Neural cell (in vitro differentiated cells): ENCODE results near the gene ZNF583. TPM values are rescaled to one million over a fixed set of nuclear protein-coding genes. Genes with fewer than 3 reads are reported as not detected.
A peak's percentile ranks its signal among the peaks of the same experiment; 100 is the strongest.

ENCODE experiments used
- H2AFZ ChIP-seq: fragments of 200-600, 300-800 bp; sonication (generic), shearing (Covaris generic); 2 replicates; pipeline ENCODE4 v1.6.0; 2014; ENCODE audit warnings: low read depth, mild to moderate bottlenecking, antibody characterized with exemption, low read length, moderate library complexity
- H3F3A ChIP-seq: fragments of 200-600 bp; shearing (Covaris generic); 2 replicates; pipeline ENCODE4 v1.6.1; 2016; ENCODE audit warnings: mild to moderate bottlenecking, moderate library complexity, mixed read lengths, antibody characterized with exemption, low read length; ENCODE audit not compliant: insufficient read depth, poor library complexity, severe bottlenecking
- H3K27ac ChIP-seq: fragments of 200-600, 300-800 bp; sonication (generic), shearing (Covaris generic); 2 replicates; pipeline ENCODE4 v1.5.1; 2014; ENCODE audit warnings: mild to moderate bottlenecking, low read length, moderate library complexity
- H3K27me3 ChIP-seq: fragments of 300-800, 200-600 bp; sonication (generic), shearing (Covaris generic); 2 replicates; pipeline ENCODE4 v1.6.0; 2014; ENCODE audit warnings: mild to moderate bottlenecking, low read depth, low read length, moderate library complexity; ENCODE audit not compliant: insufficient read depth
- H3K36me3 ChIP-seq: fragments of 300-800, 200-600 bp; sonication (generic), shearing (Covaris generic); 2 replicates; pipeline ENCODE4 v1.5.1; 2014; ENCODE audit warnings: mild to moderate bottlenecking, antibody characterized with exemption, low read length, moderate library complexity; ENCODE audit not compliant: insufficient read depth
- H3K4me2 ChIP-seq: fragments of 300-800, 200-600 bp; sonication (generic), shearing (Covaris generic); 2 replicates; pipeline ENCODE4 v1.6.0; 2014; ENCODE audit warnings: mild to moderate bottlenecking, low read length
- H3K4me3 ChIP-seq: fragments of 300-800, 200-600 bp; sonication (generic), shearing (Covaris generic); 2 replicates; pipeline ENCODE4 v1.5.1; 2014; ENCODE audit warnings: mild to moderate bottlenecking, low read length, moderate library complexity
- H3K79me2 ChIP-seq: fragments of 200-600 bp; shearing (Covaris generic); replicated peaks from 2 replicates; pipeline ENCODE4 v1.6.0; 2014; ENCODE audit warnings: mild to moderate bottlenecking, low read length, moderate library complexity; ENCODE audit not compliant: insufficient read depth
- H3K9ac ChIP-seq: fragments of 300-800, 200-600 bp; sonication (generic), shearing (Covaris generic); 2 replicates; pipeline ENCODE4 v1.6.1; 2016; ENCODE audit warnings: mild to moderate bottlenecking, low read length, mixed read lengths
- H3K9me2 ChIP-seq: fragments of 200-600 bp; shearing (Covaris generic); 2 replicates; pipeline ENCODE4 v1.6.1; 2016; ENCODE audit warnings: mild to moderate bottlenecking, low read length, mixed read lengths; ENCODE audit not compliant: insufficient read depth
- H3K9me3 ChIP-seq: fragments of 200-600, 300-800 bp; sonication (generic), shearing (Covaris generic); 2 replicates; pipeline ENCODE4 v1.6.1; 2016; ENCODE audit warnings: mild to moderate bottlenecking, mixed run types, low read length, moderate library complexity, mixed read lengths
- H4K20me1 ChIP-seq: fragments of 200-600 bp; shearing (Covaris generic); 2 replicates; pipeline ENCODE4 v1.6.1; 2016; ENCODE audit warnings: mild to moderate bottlenecking, mixed run types; ENCODE audit not compliant: insufficient read depth
- CTCF ChIP-seq: fragments of 450-650 bp; IDR thresholded peaks from 2 replicates; pipeline ENCODE4 v1.5.1; 2014; ENCODE audit warnings: antibody characterized with exemption, mild to moderate bottlenecking, moderate library complexity; ENCODE audit not compliant: poor library complexity, severe bottlenecking
- EP300 ChIP-seq: fragments of 450-650 bp; conservative IDR thresholded peaks from 2 replicates; pipeline ENCODE4 v1.6.1; 2014; ENCODE audit warnings: antibody characterized with exemption, mild to moderate bottlenecking, moderate library complexity; ENCODE audit not compliant: poor library complexity, severe bottlenecking
- EZH2 ChIP-seq: fragments of 200-600, 300-800 bp; shearing (Covaris generic), sonication (generic); IDR thresholded peaks from 2 replicates; pipeline ENCODE4 v1.6.1; 2014; ENCODE audit warnings: antibody characterized with exemption, low read length, borderline replicate concordance, mild to moderate bottlenecking; ENCODE audit not compliant: insufficient read depth, poor library complexity, severe bottlenecking
- MXI1 ChIP-seq: fragments of 450-650 bp; conservative IDR thresholded peaks from 2 replicates; pipeline ENCODE4 v1.6.1; 2014; ENCODE audit warnings: antibody characterized with exemption, mild to moderate bottlenecking; ENCODE audit not compliant: poor library complexity, severe bottlenecking
- POLR2AphosphoS5 ChIP-seq: IDR thresholded peaks from 2 replicates; pipeline ENCODE4 v1.6.1; 2012
- RAD21 ChIP-seq: fragments of 450-650 bp; conservative IDR thresholded peaks from 2 replicates; pipeline ENCODE4 v1.6.1; 2014; ENCODE audit warnings: antibody characterized with exemption, mild to moderate bottlenecking, moderate library complexity
- REST ChIP-seq: IDR thresholded peaks from 2 replicates; pipeline ENCODE4 v1.6.1; 2012; ENCODE audit warnings: borderline replicate concordance
- SMC3 ChIP-seq: fragments of 450-650 bp; conservative IDR thresholded peaks from 2 replicates; pipeline ENCODE4 v1.6.1; 2014; ENCODE audit warnings: antibody characterized with exemption, mild to moderate bottlenecking, moderate library complexity; ENCODE audit not compliant: poor library complexity
- TAF1 ChIP-seq: IDR thresholded peaks from 2 replicates; pipeline ENCODE4 v1.6.1; 2012; ENCODE audit warnings: low read depth
- polyA plus RNA-seq: library from polyadenylated mRNA; depleted of rRNA; stranded (reverse); fragments of >200 nt; gene quantifications from 2 replicates; pipeline ENCODE4 v1.2.3, GENCODE V29; 2014

The ZNF583 gene
- polyA plus RNA-seq, 1 donor from 2014 or later, result 31.5 TPM

GRCh38 chr19:56356944-56357343 lies 47.2 kb upstream of the ZNF583 start:
- no peaks in the 10 kb centered on the region for H3K79me2 ChIP-seq
- TF ChIP-seq CTCF, result no peak
- H2AFZ ChIP-seq, result no peak overlapping the region
- no peak overlapping the region for H3K4me2 ChIP-seq
- no peaks in the 10 kb centered on the region for H3F3A ChIP-seq
- H3K9me2 ChIP-seq, result no peaks in the 10 kb centered on the region
- H3K36me3 ChIP-seq, result no peaks in the 10 kb centered on the region
- no peaks in the 10 kb centered on the region for H3K27me3 ChIP-seq
- no peak overlapping the region for H3K4me3 ChIP-seq
- no peaks in the 10 kb centered on the region for H4K20me1 ChIP-seq
- peaks cover 5% of the 10 kb centered on the region for H3K9me3 ChIP-seq
- no peak overlapping the region for H3K9ac ChIP-seq
- H3K27ac ChIP-seq, result no peak overlapping the region

- H3F3A ChIP-seq, result no peaks in the 10 kb centered on the region
- no peak overlapping the region for H3K4me2 ChIP-seq
- H3K9me3 ChIP-seq, result peaks cover 14% of the 10 kb centered on the region
- H3K27me3 ChIP-seq, result no peaks in the 10 kb centered on the region
- no peaks in the 10 kb centered on the region for H3K36me3 ChIP-seq
- H3K4me3 ChIP-seq, result no peak overlapping the region
- no peak overlapping the region for H2AFZ ChIP-seq
- no peaks in the 10 kb centered on the region for H4K20me1 ChIP-seq
- TF ChIP-seq EP300 (no peak), CTCF (no peak), SMC3 (no peak), POLR2AphosphoS5 (no peak)
- no peaks in the 10 kb centered on the region for H3K79me2 ChIP-seq
- H3K9me2 ChIP-seq, result no peaks in the 10 kb centered on the region
- no peak overlapping the region for H3K27ac ChIP-seq
- no peak overlapping the region for H3K9ac ChIP-seq
These were observed 43.3 kb upstream of the ZNF583 start for GRCh38 chr19:56360841-56361240.

GRCh38 chr19:56367829-56368711 lies 36.1 kb upstream of the ZNF583 start:
- peak overlapping the region; percentile 92 for H3K4me3 ChIP-seq
- TF ChIP-seq EP300, result no peak
- peak; percentile 90 for TF ChIP-seq POLR2AphosphoS5
- peak; percentile 40 for TF ChIP-seq CTCF
- peak; percentile 78 for TF ChIP-seq REST
- peak; percentile 20 for TF ChIP-seq RAD21
- peak; percentile 77 for TF ChIP-seq MXI1
- peak; percentile 86 for TF ChIP-seq TAF1
- no peak for TF ChIP-seq EZH2
- TF ChIP-seq SMC3, result peak; percentile 31
- no peaks in the 10 kb centered on the region for H4K20me1 ChIP-seq
- H3K9ac ChIP-seq, result peak overlapping the region; percentile 90
- peaks cover 29% of the 10 kb centered on the region for H3K79me2 ChIP-seq
- peaks cover 9% of the 10 kb centered on the region for H3K9me3 ChIP-seq
- H3K36me3 ChIP-seq, result peaks cover 11% of the 10 kb centered on the region
- no peaks in the 10 kb centered on the region for H3K27me3 ChIP-seq
- H2AFZ ChIP-seq, result peak overlapping the region; percentile 90
- H3K4me2 ChIP-seq, result peak overlapping the region; percentile 99
- H3K9me2 ChIP-seq, result no peaks in the 10 kb centered on the region
- H3K27ac ChIP-seq, result peak overlapping the region; percentile 86
- peaks cover 4% of the 10 kb centered on the region for H3F3A ChIP-seq
